Measurements from ENCODE around the gene PHYHIPL.

DNA sequence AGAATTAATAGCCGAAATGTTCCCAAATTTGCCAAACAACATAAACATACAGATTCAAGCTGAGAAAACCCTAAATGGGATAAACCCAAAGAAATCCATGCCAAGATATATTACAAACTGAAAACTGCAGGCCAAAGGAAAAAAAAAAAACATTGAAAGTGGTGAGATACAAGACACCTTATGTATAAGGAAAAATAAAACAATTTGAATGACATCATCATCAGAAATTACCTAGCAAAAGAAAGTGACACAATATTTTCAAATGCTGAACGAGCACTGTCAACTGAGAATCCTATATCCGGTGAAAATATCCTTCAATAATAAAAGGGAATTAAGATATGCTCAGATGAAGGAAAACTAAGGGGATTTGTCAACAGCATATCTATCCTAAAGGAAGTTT lies 66.5 kb downstream of the PHYHIPL start:
- TF ChIP-seq LEF1 (IDR thresholded peaks at IDR 0.05; ENCODE audit: borderline replicate concordance) (no peak), CTBP1 (IDR thresholded peaks at IDR 0.05; ENCODE audit: borderline replicate concordance) (no peak), FOXA1 (IDR thresholded peaks at IDR 0.05) (no peak), FOXM1 (IDR thresholded peaks at IDR 0.05; ENCODE audit: borderline replicate concordance) (no peak), ARNT (IDR thresholded peaks at IDR 0.05) (no peak)

Measured in HEK293T (cell line).